CD4-positive, alpha-beta T cell (primary cell): ENCODE results near the gene RCAN2. TPM values are rescaled to one million over a fixed set of nuclear protein-coding genes. Genes with fewer than 3 reads are reported as not detected.

Experiments used
- ATAC-seq: fragments of 200-7000 bp; cut with Tn5 transposase; one replicate; pipeline ENCODE4 v1.10.0; 2022; ENCODE audit warnings: mild to moderate bottlenecking; ENCODE audit not compliant: poor library complexity
- CTCF ChIA-PET: fragments of 350-600 bp; sonication (Branson Sonifier 250); formaldehyde crosslinking; loops from one replicate; lab custom pipeline; 2021; ENCODE audit warnings: antibody characterized with exemption, inconsistent platforms; lab: Charles Lee
- POLR2A ChIA-PET: fragments of 350-600 bp; sonication (Branson Sonifier 250); formaldehyde crosslinking; loops from one replicate; lab custom pipeline; 2021; ENCODE audit warnings: antibody characterized with exemption, inconsistent platforms; lab: Charles Lee
- DNase-seq, 14 experiments: peaks; one replicate each; pipeline ENCODE4 v3.0.0-alpha.2; 2013 to 2020; ENCODE audit warnings: mixed read lengths in 2 of 14
- H3K27ac ChIP-seq, 2 donors: one replicate each; pipeline versions ENCODE4 v1.5.1 to v1.7.0; 2013; ENCODE audit warnings: low read length in 2 of 2, low read depth in 1 of 2, mild to moderate bottlenecking in 1 of 2
- H3K27me3 ChIP-seq, 2 experiments: 1 replicate in 1 of 2; 2 replicates in 1 of 2; pipeline versions ENCODE4 v1.6.1 to v1.7.0; 2013; ENCODE audit warnings: low read length in 2 of 2, control low read depth in 1 of 2, mild to moderate bottlenecking in 1 of 2, moderate library complexity in 1 of 2; ENCODE audit not compliant: insufficient read depth in 2 of 2, control insufficient read depth in 1 of 2
- H3K36me3 ChIP-seq: one replicate; pipeline ENCODE4 v1.6.1; 2013; ENCODE audit warnings: low read length, control low read depth; ENCODE audit not compliant: insufficient read depth
- H3K4me1 ChIP-seq: one replicate; pipeline ENCODE4 v1.6.1; 2013; ENCODE audit warnings: low read length, control low read depth; ENCODE audit not compliant: insufficient read depth
- H3K4me3 ChIP-seq: one replicate; pipeline ENCODE4 v1.5.1; 2013; ENCODE audit warnings: mild to moderate bottlenecking, low read length, moderate library complexity
- H3K9me3 ChIP-seq, 2 experiments: 1 replicate in 1 of 2; 2 replicates in 1 of 2; pipeline versions ENCODE4 v1.6.1 to v1.7.0; 2013; ENCODE audit warnings: low read length in 2 of 2, mild to moderate bottlenecking in 2 of 2, control low read depth in 1 of 2, moderate library complexity in 1 of 2; ENCODE audit not compliant: control insufficient read depth in 1 of 2, insufficient read depth in 1 of 2
- H3K27ac Mint-ChIP-seq: one replicate; pipeline ENCODE4 v1.8.0; 2020; ENCODE audit warnings: mixed read lengths
- H3K27me3 Mint-ChIP-seq: one replicate; pipeline ENCODE4 v1.8.0; 2021; ENCODE audit warnings: mixed read lengths
- H3K36me3 Mint-ChIP-seq: one replicate; pipeline ENCODE4 v1.8.0; 2021; ENCODE audit warnings: low read depth, mixed read lengths
- H3K4me1 Mint-ChIP-seq: one replicate; pipeline ENCODE4 v1.8.0; 2021; ENCODE audit warnings: low read depth, mixed read lengths
- H3K4me3 Mint-ChIP-seq: one replicate; pipeline ENCODE4 v1.8.0; 2020; ENCODE audit warnings: mild to moderate bottlenecking, mixed read lengths
- H3K9me3 Mint-ChIP-seq: one replicate; pipeline ENCODE4 v1.8.0; 2020; ENCODE audit warnings: mixed read lengths
- CTCF ChIP-seq: fragments of 200-600 bp; IDR thresholded peaks from one replicate; pipeline ENCODE4 v1.8.0; 2022; ENCODE audit warnings: antibody characterized with exemption, mild to moderate bottlenecking
- intact Hi-C, 2 experiments: fragments of 100-400 bp; cut with DNase I in 1 of 2; cut with micrococcal nuclease in 1 of 2; formaldehyde crosslinking; loops; one replicate each; pipeline versions ENCODE4 v1.15.1 to v1.9.0; 2023 to 2025; cut with DNase I, micrococcal nuclease
- total RNA-seq, 174 experiments: library from RNA in 2 of 174; stranded (reverse) in 2 of 174; gene quantifications; one replicate each; pipeline ENCODE4 v1.2.3 and lab custom pipeline; 2021 to 2026

The RCAN2 gene
- total RNA-seq, 2 experiments from 2014 or later, result not detected

- H3K9me3 Mint-ChIP-seq, result no peaks in the 10 kb centered on the region
- H3K4me3 Mint-ChIP-seq, result no peak overlapping the region
- no peaks in the 10 kb centered on the region for H3K36me3 Mint-ChIP-seq
- Histone ChIP-seq H3K27me3 (peaks cover 0 to 3% of the 10 kb centered on the region in 2 experiments), H3K4me1 (no peaks in the 10 kb centered on the region), H3K36me3 (no peaks in the 10 kb centered on the region), H3K9me3 (no peaks in the 10 kb centered on the region), H3K27ac (no peak overlapping the region), H3K4me3 (no peak overlapping the region)
- POLR2A ChIA-PET, result no interaction called here
- ATAC-seq, result no peak
- no peaks in the 10 kb centered on the region for H3K4me1 Mint-ChIP-seq
- H3K27ac Mint-ChIP-seq, result no peak overlapping the region
- intact Hi-C loops, result no loop called here
- TF ChIP-seq CTCF, result no peak
- H3K27me3 Mint-ChIP-seq, result peaks cover 24% of the 10 kb centered on the region
- CTCF ChIA-PET, result no interaction called here
- DNase-seq, result no peak
Observed at GRCh38 chr6:46465294-46466165, 25.7 kb downstream of the RCAN2 start.

DNA sequence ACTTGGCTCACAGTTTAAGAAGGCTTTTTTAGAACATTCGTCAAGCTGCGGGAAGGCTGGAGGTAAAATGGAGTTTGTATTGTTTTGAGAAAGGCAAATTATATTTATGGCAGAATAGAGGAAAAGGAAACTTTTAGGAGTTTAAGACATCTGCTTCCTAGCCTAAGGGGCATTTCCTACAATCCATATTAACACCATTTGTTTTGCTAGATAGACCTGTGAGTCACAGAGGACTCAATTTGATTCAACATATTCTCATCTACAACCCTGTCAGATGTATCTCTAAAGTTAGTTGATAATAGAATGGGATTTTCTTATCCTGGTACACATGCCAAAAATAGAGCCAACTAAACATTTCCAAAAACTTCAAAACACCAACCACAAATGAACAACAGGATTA is 35.0 kb downstream of the RCAN2 start:
- TF ChIP-seq CTCF, result no peak
- Mint-ChIP-seq H3K36me3 (no peaks in the 10 kb centered on the region), H3K9me3 (no peaks in the 10 kb centered on the region), H3K27me3 (peaks cover 39% of the 10 kb centered on the region), H3K4me1 (no peaks in the 10 kb centered on the region), H3K27ac (no peak overlapping the region), H3K4me3 (no peak overlapping the region)
- POLR2A ChIA-PET, result no interaction called here
- DNase-seq (no peak), ATAC-seq (no peak)
- H3K27me3 ChIP-seq, result peaks cover 3 to 6% of the 10 kb centered on the region in 2 experiments
- CTCF ChIA-PET, result no interaction called here
- H3K9me3 ChIP-seq, result no peaks in the 10 kb centered on the region
- no peak overlapping the region for H3K27ac ChIP-seq
- H3K36me3 ChIP-seq, result no peaks in the 10 kb centered on the region
- intact Hi-C loops, result no loop called here
- H3K4me3 ChIP-seq, result no peak overlapping the region
- H3K4me1 ChIP-seq, result no peaks in the 10 kb centered on the region

GRCh38 chr6:46454691-46455090 is 36.6 kb downstream of the RCAN2 start:
- Histone ChIP-seq H3K4me3 (no peak overlapping the region), H3K4me1 (no peaks in the 10 kb centered on the region), H3K27me3 (peaks cover 3 to 6% of the 10 kb centered on the region in 2 experiments), H3K27ac (no peak overlapping the region), H3K9me3 (no peaks in the 10 kb centered on the region), H3K36me3 (no peaks in the 10 kb centered on the region)
- H3K36me3 Mint-ChIP-seq, result no peaks in the 10 kb centered on the region
- intact Hi-C loops, result no loop called here
- no peak for TF ChIP-seq CTCF
- peaks cover 35% of the 10 kb centered on the region for H3K27me3 Mint-ChIP-seq
- DNase-seq (no peak), ATAC-seq (no peak)
- no peak overlapping the region for H3K4me3 Mint-ChIP-seq
- CTCF ChIA-PET, result no interaction called here
- H3K9me3 Mint-ChIP-seq, result peaks cover 7% of the 10 kb centered on the region
- H3K27ac Mint-ChIP-seq, result no peak overlapping the region
- H3K4me1 Mint-ChIP-seq, result no peaks in the 10 kb centered on the region
- POLR2A ChIA-PET, result no interaction called here
